ENCODE measurements around the gene CCDC157.

The CCDC157 gene

GRCh38 chr22:30356449-30357235 is at the start of gene CCDC157, which contains the start of gene SF3A1:
Gene CCDC157 (plus strand): TSS chr22:30357007. CDS start chr22:30366001, 8,994 bp downstream.
Gene SF3A1 (minus strand): TSS chr22:30356894. CDS start chr22:30356792, 102 bp downstream.
- DNase-seq, result peak; percentile 87

GRCh38 chr22:30307041-30307574 is 49.7 kb upstream of the CCDC157 start:
- DNase-seq, result no peak

- DNase-seq, result no peak
These were observed 48.7 kb upstream of the CCDC157 start for GRCh38 chr22:30308093-30308492.

- DNase-seq, result no peak
These were observed 48.1 kb upstream of the CCDC157 start for GRCh38 chr22:30308518-30309230.

- no peak for DNase-seq
These were observed 46.7 kb upstream of the CCDC157 start for GRCh38 chr22:30309951-30310741.

GRCh38 chr22:30310881-30311771 is 45.7 kb upstream of the CCDC157 start:
- no peak for DNase-seq

GRCh38 chr22:30312053-30312452 is 44.8 kb upstream of the CCDC157 start:
- DNase-seq, result no peak

- DNase-seq, result no peak
These were observed 43.1 kb upstream of the CCDC157 start for GRCh38 chr22:30313527-30314363.

GRCh38 chr22:30314915-30315314 is 41.9 kb upstream of the CCDC157 start:
- DNase-seq, result no peak

- DNase-seq, result no peak
These were observed 40.7 kb upstream of the CCDC157 start for GRCh38 chr22:30315962-30316576.

GRCh38 chr22:30317778-30318177 is 39.0 kb upstream of the CCDC157 start:
- no peak for DNase-seq

GRCh38 chr22:30318799-30319419 is 37.9 kb upstream of the CCDC157 start:
- DNase-seq, result no peak

- no peak for DNase-seq
These were observed 36.7 kb upstream of the CCDC157 start for GRCh38 chr22:30320021-30320556.

GRCh38 chr22:30321461-30321860 is 35.3 kb upstream of the CCDC157 start:
- no peak for DNase-seq

- DNase-seq, result no peak
These were observed 33.6 kb upstream of the CCDC157 start for GRCh38 chr22:30323246-30323645.

- DNase-seq, result no peak
These were observed 32.6 kb upstream of the CCDC157 start for GRCh38 chr22:30324014-30324730.

GRCh38 chr22:30325065-30325720 is 31.6 kb upstream of the CCDC157 start:
- no peak for DNase-seq

GRCh38 chr22:30325724-30326254 is 31.0 kb upstream of the CCDC157 start:
- DNase-seq, result no peak
